ENCODE data around the gene VILL.
"Not testable (repeated sequence)": the region's sequence is repeated elsewhere in the genome, so short reads cannot be mapped to it uniquely, and the experiment has no call there.

VILL gene

DNA sequence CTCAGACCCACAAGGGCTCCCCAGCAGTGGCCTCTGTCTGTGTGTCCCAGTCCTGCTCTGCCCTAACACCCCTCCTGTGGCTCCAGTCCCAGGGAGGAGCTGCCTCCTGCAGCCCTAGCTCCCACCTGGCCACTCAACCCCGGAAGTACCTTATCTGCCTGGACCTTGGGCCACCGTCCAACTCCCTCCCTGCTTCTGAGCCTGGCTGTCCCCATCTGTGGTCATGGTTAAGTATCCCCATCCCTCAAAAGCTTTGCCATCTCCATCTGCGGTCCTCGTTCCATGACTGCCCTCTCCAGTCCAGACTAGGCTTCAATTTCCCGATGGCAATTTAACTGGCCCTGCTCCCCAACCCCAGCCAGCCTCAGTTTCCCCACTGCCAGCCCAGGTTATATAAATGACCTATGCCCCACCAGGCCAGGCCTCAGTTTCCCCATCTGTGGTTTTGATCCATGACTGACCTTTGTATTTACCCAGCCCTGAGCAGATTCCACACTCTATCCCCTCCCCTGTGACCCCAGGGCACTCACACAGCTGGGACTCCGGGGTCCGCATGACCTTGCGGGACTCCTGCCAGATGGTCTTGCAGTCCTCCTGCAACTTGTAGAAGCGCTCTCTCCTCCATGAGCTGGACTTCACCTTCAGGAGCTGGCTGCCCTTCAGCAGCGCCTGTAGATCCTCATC lies 29.2 kb downstream of the VILL start:
- no peak for DNase-seq

- DNase-seq: no peak
Observed at GRCh38 chr3:38020342-38020726, 29.7 kb downstream of the VILL start.

DNA sequence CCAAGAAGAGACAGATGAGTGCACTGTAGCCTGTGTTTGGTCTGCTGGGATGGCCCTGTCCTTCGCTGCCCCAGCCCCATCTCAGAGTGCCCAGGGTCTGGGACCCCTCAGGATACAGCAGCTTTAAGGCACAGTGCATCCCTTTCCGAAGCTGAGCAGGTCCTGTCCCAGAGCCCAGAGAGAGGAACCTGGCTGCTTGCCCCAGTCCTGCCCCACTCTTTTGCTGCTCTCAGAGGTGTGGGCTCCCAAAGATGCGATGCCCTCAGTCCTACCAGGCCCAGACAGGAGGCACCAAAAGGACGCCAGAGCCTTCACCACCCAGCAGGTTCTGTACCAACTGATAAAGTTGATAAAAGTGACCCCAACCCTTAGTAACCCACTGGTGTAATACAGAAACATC lies 30.6 kb downstream of the VILL start:
- DNase-seq: no peak

- no peak for DNase-seq
Observed at GRCh38 chr3:38022301-38022700, 31.7 kb downstream of the VILL start.

GRCh38 chr3:38022896-38023709 lies 32.5 kb downstream of the VILL start:
- DNase-seq: no peak

DNA sequence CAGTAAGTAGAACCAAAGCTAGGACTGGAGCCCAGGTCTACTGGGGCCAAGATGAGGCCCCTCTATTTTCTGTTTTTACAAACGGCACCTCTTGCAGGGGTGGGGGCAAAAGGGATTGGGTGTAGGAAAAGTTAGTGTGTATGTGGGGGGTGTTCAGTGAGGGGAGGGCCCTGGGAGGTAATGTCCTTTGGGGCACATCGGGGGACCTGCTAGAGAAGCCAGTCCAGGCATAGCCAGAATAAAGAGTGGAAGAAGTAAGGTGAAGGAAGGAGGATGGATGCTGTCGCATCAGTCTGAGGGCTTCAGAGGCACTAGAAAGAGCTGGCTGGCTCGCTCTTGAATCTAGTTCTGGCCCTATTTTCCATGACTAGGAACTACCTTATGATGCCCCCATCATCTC lies 36.3 kb downstream of the VILL start:
- DNase-seq: no peak

- no peak for DNase-seq
Observed at GRCh38 chr3:38027466-38028465, 37.2 kb downstream of the VILL start.

- DNase-seq: no peak
Observed at GRCh38 chr3:38028621-38029361, 38.2 kb downstream of the VILL start.

DNA sequence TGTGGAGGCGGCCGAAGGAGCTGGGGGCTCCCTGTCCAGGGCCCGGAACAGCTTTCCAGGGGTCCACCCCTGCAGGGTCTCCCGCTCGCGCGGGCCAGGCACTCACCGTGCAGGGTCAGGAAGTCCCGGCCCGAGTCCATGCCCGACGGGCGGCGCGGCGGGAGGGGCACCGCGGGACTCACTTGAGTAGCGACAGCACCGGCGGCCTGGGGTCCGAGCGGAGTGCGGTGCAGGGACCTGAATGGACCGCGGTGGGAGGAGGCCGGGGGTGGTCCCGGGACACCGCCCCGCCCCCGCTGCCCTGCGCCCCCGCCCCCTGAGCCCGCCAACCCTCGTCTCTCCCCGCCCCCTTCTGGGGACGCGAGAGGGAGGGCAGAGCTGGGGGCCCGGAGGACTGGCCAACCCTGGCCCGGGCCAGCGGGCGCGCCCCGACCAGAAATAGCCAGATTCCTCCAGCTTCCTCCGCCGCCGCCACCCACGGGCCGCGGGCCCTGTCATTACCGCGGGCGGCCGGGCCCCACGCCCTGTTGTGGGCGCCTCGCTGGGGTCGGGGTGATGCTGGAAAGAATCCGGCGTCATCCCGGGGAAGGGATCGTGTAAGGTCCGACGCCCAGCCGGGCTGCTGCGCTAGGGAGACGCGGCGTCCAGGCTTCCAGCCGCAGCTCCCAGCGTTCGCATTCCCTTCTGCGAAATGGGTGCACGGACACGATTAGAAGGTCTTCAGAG lies 39.0 kb downstream of the VILL start, which contains the start of gene PLCD1:
Gene PLCD1 (minus strand): TSS at position 243 of the 726 bp plus-strand sequence. CDS start 103 bp downstream, at position 140.
- DNase-seq: no peak

GRCh38 chr3:38030126-38031021 lies 39.8 kb downstream of the VILL start:
- no peak for DNase-seq

- DNase-seq: no peak
Observed at GRCh38 chr3:38031022-38031994, 40.7 kb downstream of the VILL start.

DNA sequence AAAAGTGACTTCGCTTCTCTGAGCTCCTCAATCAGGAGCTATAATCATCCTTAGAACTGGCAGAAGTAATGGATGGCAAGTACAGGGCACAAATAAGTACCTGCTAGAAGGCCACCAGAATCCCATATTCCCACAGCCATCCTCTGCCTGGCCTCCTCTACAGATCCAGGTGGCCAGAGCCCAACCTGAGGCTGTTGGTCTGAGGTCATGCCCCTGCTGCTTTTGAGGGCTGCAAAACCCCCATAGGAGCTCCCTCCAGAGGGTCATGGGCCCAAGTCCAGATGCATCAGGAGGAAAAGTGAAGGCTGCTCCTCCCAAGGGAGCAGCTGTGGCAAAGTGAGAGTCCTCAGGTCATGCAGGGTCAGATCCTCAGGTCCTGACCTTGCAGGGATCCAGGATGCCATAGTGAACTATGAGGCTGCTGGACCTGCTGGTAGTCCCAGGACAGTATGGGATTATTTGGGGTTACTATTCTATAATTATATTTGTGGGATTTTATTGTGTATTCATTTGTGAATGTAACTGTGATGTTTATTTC lies 41.8 kb downstream of the VILL start:
- DNase-seq: no peak

DNA sequence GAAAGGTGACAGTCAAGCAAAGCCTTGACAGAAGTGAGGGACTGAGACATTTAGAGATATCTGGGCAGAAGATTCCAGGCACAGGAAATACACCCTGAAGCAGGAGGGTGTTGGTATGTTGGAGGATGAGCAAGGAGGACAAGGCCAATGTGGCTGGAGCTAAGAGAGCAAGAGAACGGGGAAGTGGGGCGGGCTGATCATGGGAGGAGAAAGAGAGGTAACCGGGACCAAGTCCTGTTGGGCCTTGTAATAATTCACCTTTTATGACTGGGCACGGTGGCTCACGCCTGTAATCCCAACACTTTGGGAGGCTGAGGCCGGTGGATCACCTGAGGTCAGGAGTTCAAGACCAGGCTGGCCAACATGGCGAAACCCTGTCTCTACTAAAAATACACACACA lies 43.0 kb downstream of the VILL start:
- DNase-seq: not testable (repeated sequence)

GRCh38 chr3:38034335-38034734 lies 43.7 kb downstream of the VILL start:
- not testable (repeated sequence) for DNase-seq

DNA sequence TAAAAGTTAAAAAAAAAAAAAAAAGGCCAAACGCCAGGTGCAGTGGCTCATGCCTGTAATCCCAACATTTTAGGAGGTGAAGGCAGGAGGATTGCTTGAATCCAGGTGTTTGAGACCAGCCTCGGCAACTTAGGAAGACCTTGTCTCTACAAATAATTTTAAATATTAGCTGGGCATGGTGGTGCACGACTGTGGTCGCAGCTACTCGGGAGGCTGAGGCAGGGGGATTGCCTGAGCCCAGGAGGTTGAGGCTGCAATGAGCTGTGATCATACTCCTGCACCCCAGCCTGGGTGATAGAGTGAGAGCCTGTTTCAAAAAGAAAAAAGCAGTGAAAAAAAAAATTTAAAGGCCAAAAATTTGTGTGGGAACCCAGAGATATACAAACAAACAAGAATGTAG lies 45.7 kb downstream of the VILL start:
- no peak for DNase-seq

DNA sequence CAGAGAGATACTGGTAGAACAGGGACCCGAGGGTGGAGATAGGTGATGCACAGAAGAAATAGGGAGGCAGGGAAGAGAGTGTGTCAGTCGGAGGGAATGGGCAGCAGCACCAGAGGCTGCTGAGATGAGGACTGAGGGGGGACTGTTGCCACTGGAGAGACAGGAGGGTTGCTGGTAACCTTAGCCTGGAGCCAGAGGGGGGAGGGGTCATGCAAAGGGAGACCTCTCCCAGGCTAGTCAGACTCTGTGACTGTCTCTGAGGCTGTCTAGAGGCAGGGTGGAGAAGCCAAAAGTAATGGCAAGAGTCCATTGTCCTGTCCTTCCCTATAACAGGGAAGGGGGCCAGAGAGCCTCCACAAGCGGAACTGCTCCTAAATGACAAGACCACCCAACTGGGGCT lies 46.3 kb downstream of the VILL start:
- no peak for DNase-seq

DNA sequence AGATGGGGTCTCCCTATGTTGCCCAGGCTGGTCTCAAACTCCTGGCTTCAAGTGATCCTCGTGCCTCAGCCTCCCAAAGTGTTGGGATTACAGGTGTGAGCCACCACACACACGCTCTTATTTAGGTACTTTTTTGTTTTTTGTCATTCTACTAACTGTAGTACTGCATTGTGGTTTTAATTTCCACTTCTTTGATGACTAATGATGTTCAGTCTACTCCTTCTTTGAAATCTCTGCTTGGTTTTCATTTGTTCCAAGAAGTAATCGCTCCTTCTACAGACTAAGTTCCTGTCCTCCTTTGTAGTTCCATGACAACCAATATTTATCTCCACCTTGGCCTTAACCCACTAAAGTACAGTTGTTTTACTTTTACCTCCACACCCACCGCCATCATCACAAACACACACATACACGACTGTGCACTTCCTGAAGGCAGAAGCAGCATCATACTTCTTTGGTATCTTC lies 47.9 kb downstream of the VILL start:
- no peak for DNase-seq

GRCh38 chr3:38039101-38039898 lies 48.7 kb downstream of the VILL start, which contains the start of gene DLEC1:
Gene DLEC1, plus strand, starts transcription at chr3:38039208. Its CDS starts 18 bp downstream, at chr3:38039226.
- no peak for DNase-seq
